ENCODE measurements around the gene JSRP1. TPM values are rescaled to one million over a fixed set of nuclear protein-coding genes. Genes with fewer than 3 reads are reported as not detected.
A peak's percentile ranks its signal among the peaks of the same experiment; 100 is the strongest.

JSRP1 gene
- total RNA-seq, 1 donor from 2014 or later: not detected

- no peaks in the 10 kb centered on the region for H3K9me3 ChIP-seq
- peak overlapping the region; percentile 97 to 98 for H3K27ac ChIP-seq
- H3K4me3 ChIP-seq: peak overlapping the region; percentile 85 to 100
- no peak for DNase-seq (ENCODE audit: low spot score in 2 of 2)
- peaks cover 9 to 31% of the 10 kb centered on the region in 2 donors for H3K36me3 ChIP-seq
- H3K27me3 ChIP-seq: no peaks in the 10 kb centered on the region
- intact Hi-C loops (cut with DNase I): loop anchor here (5.0 kb wide), 1 partner anchor 157 kb away; no protein-coding TSS in a partner anchor
- H3K4me1 ChIP-seq: peaks cover 10 to 30% of the 10 kb centered on the region in 2 donors
- no peak for TF ChIP-seq CTCF (IDR thresholded peaks at IDR 0.05)
Observed at GRCh38 chr19:2234996-2235380, 21.2 kb downstream of the JSRP1 start.

GRCh38 chr19:2233601-2234280 is 22.5 kb downstream of the JSRP1 start:
- no peaks in the 10 kb centered on the region for H3K9me3 ChIP-seq
- H3K4me3 ChIP-seq: no peak overlapping the region
- TF ChIP-seq CTCF (IDR thresholded peaks at IDR 0.05): no peak
- H3K27ac ChIP-seq: no peak overlapping the region
- no peak for DNase-seq (ENCODE audit: low spot score in 2 of 2)
- intact Hi-C loops (cut with DNase I): no loop called here
- H3K36me3 ChIP-seq: peaks cover 15 to 44% of the 10 kb centered on the region in 2 donors
- H3K4me1 ChIP-seq: peaks cover 10 to 18% of the 10 kb centered on the region in 2 donors
- H3K27me3 ChIP-seq: no peaks in the 10 kb centered on the region

GRCh38 chr19:2232286-2233151 is 23.7 kb downstream of the JSRP1 start:
- intact Hi-C loops (cut with DNase I): no loop called here
- H3K27me3 ChIP-seq: no peaks in the 10 kb centered on the region
- H3K27ac ChIP-seq: no peak overlapping the region
- peaks cover 6 to 9% of the 10 kb centered on the region in 2 donors for H3K4me1 ChIP-seq
- H3K36me3 ChIP-seq: peaks cover 21 to 49% of the 10 kb centered on the region in 2 donors
- H3K4me3 ChIP-seq: no peak overlapping the region
- no peak for TF ChIP-seq CTCF (IDR thresholded peaks at IDR 0.05)
- no peaks in the 10 kb centered on the region for H3K9me3 ChIP-seq
- no peak for DNase-seq (ENCODE audit: low spot score in 2 of 2)

- no peak for TF ChIP-seq CTCF (IDR thresholded peaks at IDR 0.05)
- no peak overlapping the region for H3K4me3 ChIP-seq
- peaks cover 0 to 5% of the 10 kb centered on the region in 2 donors for H3K4me1 ChIP-seq
- H3K27ac ChIP-seq: no peak overlapping the region
- no peaks in the 10 kb centered on the region for H3K9me3 ChIP-seq
- DNase-seq (ENCODE audit: low spot score in 2 of 2): no peak
- intact Hi-C loops (cut with DNase I): no loop called here
- no peaks in the 10 kb centered on the region for H3K27me3 ChIP-seq
- H3K36me3 ChIP-seq: peaks cover 24 to 57% of the 10 kb centered on the region in 2 donors
Observed at GRCh38 chr19:2231621-2232221, 24.5 kb downstream of the JSRP1 start.

- H3K27ac ChIP-seq: no peak overlapping the region
- peaks cover 32 to 64% of the 10 kb centered on the region in 2 donors for H3K36me3 ChIP-seq
- no peak overlapping the region for H3K4me3 ChIP-seq
Observed at GRCh38 chr19:2230807-2231533, 25.2 kb downstream of the JSRP1 start.

More at GRCh38 chr19:2230807-2231533, 25.2 kb downstream of the JSRP1 start:
- TF ChIP-seq CTCF (IDR thresholded peaks at IDR 0.05): no peak
- H3K9me3 ChIP-seq: no peaks in the 10 kb centered on the region
- no peak for DNase-seq (ENCODE audit: low spot score in 2 of 2)
- H3K4me1 ChIP-seq: peaks cover 0 to 5% of the 10 kb centered on the region in 2 donors
- no peaks in the 10 kb centered on the region for H3K27me3 ChIP-seq
- intact Hi-C loops (cut with DNase I): no loop called here

Measured in ascending aorta (tissue), 2 donors.